ENCODE data around the gene RNF215.

Gene RNF215

DNA sequence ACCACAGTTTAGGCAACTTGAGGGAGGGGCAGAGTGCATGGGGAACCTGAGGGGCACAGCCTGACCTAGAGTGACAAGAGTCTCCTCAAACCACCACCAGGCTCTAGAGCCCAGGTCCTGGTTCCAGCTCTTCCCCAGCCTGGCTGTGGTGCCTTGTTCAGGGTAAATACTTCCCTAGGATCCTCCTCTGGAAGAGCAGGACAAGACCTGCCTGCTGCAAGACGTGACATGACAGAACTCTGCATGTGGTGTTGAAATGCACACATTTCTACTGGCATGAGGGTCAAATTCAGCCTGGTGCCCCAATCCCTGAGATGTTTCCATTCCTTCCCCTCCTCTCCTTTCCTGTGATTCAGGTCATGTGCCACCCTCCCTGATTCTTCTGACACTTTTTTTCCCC, 12.9 kb upstream of the RNF215 start:
- DNase-seq (ENCODE audit: low spot score) = no peak
- H3K27ac ChIP-seq = peak overlapping the region in 1 of 2 donors; percentile 43
- no peak for TF ChIP-seq CTCF (IDR thresholded peaks at IDR 0.05)
- H3K4me3 ChIP-seq = no peak overlapping the region

- no peak for TF ChIP-seq CTCF (IDR thresholded peaks at IDR 0.05)
- peak overlapping the region in 1 of 2 donors; percentile 43 for H3K27ac ChIP-seq
- no peak for DNase-seq (ENCODE audit: low spot score)
- H3K4me3 ChIP-seq = no peak overlapping the region
Measured at GRCh38 chr22:30399718-30400117, 12.5 kb upstream of the RNF215 start.

DNA sequence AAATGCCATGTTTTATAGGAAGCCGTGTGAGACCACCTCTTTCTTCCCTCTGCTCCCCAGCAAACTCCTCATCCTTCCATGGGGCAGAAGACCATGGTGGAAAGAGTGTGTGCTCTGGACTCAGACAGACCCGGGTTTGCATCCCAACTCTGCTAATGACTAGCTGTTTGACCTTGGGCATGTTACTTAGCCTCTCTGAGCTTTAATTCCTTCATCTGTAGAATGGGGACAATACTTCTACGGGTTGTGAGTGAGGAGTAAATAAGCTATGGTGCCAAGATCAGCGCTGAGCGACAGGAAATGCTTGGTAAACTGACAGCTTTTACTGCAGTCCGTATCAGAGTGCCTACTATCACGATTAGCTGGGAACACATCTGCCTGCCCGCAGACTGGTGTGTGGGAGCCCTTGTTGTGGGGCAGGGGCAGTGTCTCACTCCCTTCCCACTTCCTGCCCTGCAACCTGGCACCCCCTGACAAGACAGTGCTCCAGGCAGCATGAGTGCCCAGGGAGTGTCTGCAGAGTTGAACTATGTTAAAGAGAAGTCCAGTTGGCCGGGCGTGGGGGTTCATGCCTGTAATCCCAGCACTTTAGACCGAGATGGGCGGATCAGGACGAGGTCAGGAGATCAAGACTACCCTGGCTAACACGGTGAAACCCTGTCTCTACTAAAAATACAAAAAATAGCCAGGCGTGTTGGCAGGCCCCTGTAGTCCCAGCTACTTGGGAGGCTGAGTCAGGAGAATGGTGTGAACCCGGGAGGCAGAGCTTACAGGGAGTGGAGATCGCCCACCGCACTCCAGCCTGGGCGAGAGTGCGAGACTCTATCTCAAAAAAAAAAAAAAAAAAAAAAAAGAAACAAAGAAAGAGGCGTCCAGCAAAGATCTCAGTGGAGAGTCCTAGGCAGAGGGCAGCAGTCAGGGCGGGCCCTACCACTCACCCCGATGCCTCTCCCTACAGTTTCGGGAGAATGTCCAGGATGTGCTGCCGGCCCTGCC, 11.8 kb upstream of the RNF215 start:
- no peak for DNase-seq (ENCODE audit: low spot score)
- Histone ChIP-seq H3K4me3 (peak overlapping the region; percentile 85), H3K27ac (peak overlapping the region in 1 of 2 donors; percentile 81)

DNA sequence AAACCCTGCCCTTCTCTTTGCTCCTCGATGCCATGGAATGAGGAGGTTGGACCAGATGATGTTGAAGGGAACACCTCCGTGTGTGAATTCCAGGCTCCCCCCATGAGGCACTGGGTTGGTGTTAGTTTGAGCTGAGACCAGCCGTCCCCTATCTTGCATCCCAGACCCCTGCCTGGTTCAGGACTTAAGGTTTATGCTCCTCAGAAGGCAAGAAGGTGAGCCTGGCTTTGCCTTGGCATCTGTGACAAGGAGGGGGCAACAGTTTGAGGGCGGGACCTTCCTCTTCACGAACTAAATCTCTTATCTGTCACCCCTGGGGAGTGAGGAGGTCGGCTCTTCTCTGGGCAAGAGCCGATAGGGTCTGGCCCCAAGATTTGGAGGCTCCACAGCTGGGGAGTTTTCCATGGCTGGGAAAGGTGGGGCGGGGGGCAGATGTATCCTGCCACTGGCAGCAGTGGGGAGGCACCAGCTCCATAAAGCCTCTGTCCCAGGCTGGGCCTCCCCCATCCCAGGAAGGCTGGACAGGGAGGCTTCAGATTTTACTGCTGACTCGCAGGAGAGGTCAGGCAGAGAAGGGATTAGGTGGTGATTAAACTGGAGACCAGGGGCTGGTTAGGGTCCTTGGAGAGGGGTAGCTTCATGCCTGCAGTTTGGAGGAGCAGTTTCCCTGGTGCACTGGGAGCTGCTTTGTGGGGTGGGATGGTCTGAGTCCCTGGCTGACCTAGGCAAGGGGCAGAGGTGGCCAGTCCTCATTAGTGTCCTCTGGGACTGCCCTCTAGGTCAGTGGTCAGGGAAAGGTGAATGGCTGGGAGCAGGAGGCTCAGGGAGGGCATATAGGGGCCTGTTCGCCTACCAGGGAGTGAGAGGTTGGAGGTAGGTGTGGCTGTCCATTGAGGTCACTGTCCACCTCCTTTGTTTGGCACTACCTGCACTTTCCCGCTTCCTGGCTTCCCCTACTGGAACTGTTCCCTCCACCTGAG, 10.7 kb upstream of the RNF215 start:
- Histone ChIP-seq H3K4me3 (peak overlapping the region; percentile 85), H3K27ac (peak overlapping the region in 1 of 2 donors; percentile 81)
- no peak for DNase-seq (ENCODE audit: low spot score)
- no peak for TF ChIP-seq CTCF (IDR thresholded peaks at IDR 0.05)

More for the DNA sequence above, 11.8 kb upstream of the RNF215 start:
- no peak for TF ChIP-seq CTCF (IDR thresholded peaks at IDR 0.05)

GRCh38 chr22:30396871-30397655, 9.9 kb upstream of the RNF215 start, which contains the start of gene SEC14L2:
SEC14L2 (plus strand) TSS chr22:30397018; CDS start chr22:30397117, 99 bp downstream.
- peak; percentile 82 for DNase-seq (ENCODE audit: low spot score)

More at GRCh38 chr22:30396871-30397655, 9.9 kb upstream of the RNF215 start, which contains the start of gene SEC14L2:
- peak within 1 kb of the TSS; percentile 33 to 81 for H3K27ac ChIP-seq
- H3K4me3 ChIP-seq = peak within 1 kb of the TSS; percentile 85
- no peak for TF ChIP-seq CTCF (IDR thresholded peaks at IDR 0.05)
